K562 (cell line): ENCODE measurements around the gene PPT1. TPM values are rescaled to one million over a fixed set of nuclear protein-coding genes. Genes with fewer than 3 reads are reported as not detected.

ENCODE experiments used
- ASH1L ChIP-seq: fragments of 450-650 bp; IDR thresholded peaks from 2 replicates; pipeline ENCODE4 v1.6.1; 2018; ENCODE audit warnings: borderline replicate concordance, mild to moderate bottlenecking, low read depth; ENCODE audit not compliant: partially characterized antibody
- CREM ChIP-seq: IDR thresholded peaks from 2 replicates; pipeline ENCODE4 v1.6.1; 2014; ENCODE audit warnings: antibody characterized with exemption, low read depth
- DNMT1 ChIP-seq: fragments of 450-650 bp; IDR thresholded peaks from 2 replicates; pipeline ENCODE4 v1.6.1; 2016; ENCODE audit warnings: antibody characterized with exemption, mild to moderate bottlenecking
- EZH2 ChIP-seq: IDR thresholded peaks from 2 replicates; pipeline ENCODE4 v1.6.1; 2012; ENCODE audit warnings: low read depth, mild to moderate bottlenecking, inconsistent platforms, low read length, borderline replicate concordance
- MBD2 ChIP-seq: sonication (generic); IDR thresholded peaks from 2 replicates; pipeline ENCODE4 v1.6.1; 2016; ENCODE audit warnings: low read depth, borderline replicate concordance
- MCM2 ChIP-seq: fragments of 450-650 bp; IDR thresholded peaks from 2 replicates; pipeline ENCODE4 v1.6.1; 2017; ENCODE audit warnings: low read depth, mild to moderate bottlenecking
- MITF ChIP-seq: IDR thresholded peaks from 2 replicates; pipeline ENCODE4 v1.6.1; 2014; ENCODE audit warnings: antibody characterized with exemption
- MNT ChIP-seq, 2 experiments: fragments of 450-650 bp; conservative IDR thresholded peaks; 2 replicates each; pipeline ENCODE4 v1.6.1; 2017; ENCODE audit warnings: mild to moderate bottlenecking in 2 of 2, moderate library complexity in 2 of 2
- PKNOX1 ChIP-seq: fragments of 450-650 bp; IDR thresholded peaks from 2 replicates; pipeline ENCODE4 v1.6.1; 2016
- POLR2A ChIP-seq: fragments of 450-650 bp; conservative IDR thresholded peaks from 2 replicates; pipeline ENCODE4 v1.6.1; 2016
- PRPF4 ChIP-seq: fragments of 200-400 bp; formaldehyde crosslinking; IDR thresholded peaks from one replicate; pipeline ENCODE4 v1.6.1; 2017; ENCODE audit warnings: low read length, low read depth, mild to moderate bottlenecking; ENCODE audit not compliant: insufficient read depth, poor library complexity, severe bottlenecking
- RHOXF2B ChIP-seq: fragments of 250-450 bp; sonication (Bioruptor Pico); conservative IDR thresholded peaks from 2 replicates; pipeline ENCODE4 v1.5.1; 2021
- STAT5A ChIP-seq: IDR thresholded peaks from 2 replicates; pipeline ENCODE4 v1.6.1; 2012; ENCODE audit warnings: low read length, inconsistent platforms, borderline replicate concordance
- ZBTB17 ChIP-seq: fragments of 450-650 bp; formaldehyde crosslinking; IDR thresholded peaks from 2 replicates; pipeline ENCODE4 v1.4.0; 2020; ENCODE audit warnings: mild to moderate bottlenecking
- ZFX ChIP-seq: sonication (generic); formaldehyde crosslinking; IDR thresholded peaks from 2 replicates; pipeline ENCODE4 v1.8.0; 2022; ENCODE audit warnings: mild to moderate bottlenecking, missing genetic modification reagents, moderate library complexity
- ZMIZ1 ChIP-seq, 2 experiments: fragments of 150-350 bp in 1 of 2; IDR thresholded peaks; 2 replicates each; pipeline ENCODE4 v1.6.1; 2012 to 2016; ENCODE audit warnings: low read depth in 2 of 2, low read length in 2 of 2, mild to moderate bottlenecking in 1 of 2, moderate library complexity in 1 of 2
- ZNF324 ChIP-seq: fragments of 250-450 bp; sonication (Bioruptor Pico); IDR thresholded peaks from 2 replicates; pipeline ENCODE4 v1.4.0; 2020; ENCODE audit warnings: mild to moderate bottlenecking
- ZNF512 ChIP-seq: IDR thresholded peaks from 2 replicates; pipeline ENCODE4 v1.6.1; 2016; ENCODE audit warnings: missing genetic modification characterization, missing compliant biosample characterization
- polyA plus RNA-seq, 8 experiments: library from polyadenylated mRNA; depleted of rRNA in 4 of 8; stranded (reverse) in 5 of 8; unstranded in 3 of 8; fragments of >200 nt; fragmentation: Nextera tagmentation in 2 of 8; fragmentation: Illumina TruSeq in 1 of 8; extraction: Ambion mirVana in 2 of 8; extraction: Trizol in 1 of 8; gene quantifications; 2 replicates each; pipeline versions ENCODE4 v1.2.1 to v1.2.3, GENCODE V29; 2011 to 2014; ENCODE audit warnings: inconsistent platforms in 1 of 8, missing spikeins in 1 of 8
- total RNA-seq, 7 experiments: library from RNA; depleted of rRNA in 6 of 7; stranded (reverse); fragments of >200 nt in 6 of 7; fragmentation: Illumina TruSeq in 2 of 7; extraction: Trizol in 2 of 7; gene quantifications; 2 replicates each; pipeline versions ENCODE4 v1.2.1 to v1.2.3, GENCODE V29; 2011 to 2021; ENCODE audit warnings: low replicate concordance in 1 of 7

PPT1 gene
- total and polyA plus RNA-seq, 9 of the 15 experiments (the other 6 are each of a cell fraction or from before 2014, with no cell fraction given), result 72.2 to 285 (median 143) TPM

GRCh38 chr1:40057310-40058030 is 39.6 kb downstream of the PPT1 start (continued):
- TF ChIP-seq PRPF4 (no peak), RHOXF2B (CRISPR knock-in tag) (no peak), STAT5A (peak; percentile 93), MBD2 (peak; percentile 90), POLR2A (0 out of 2 replicates have a peak, but pooled peaks have one; percentile 22), ASH1L (no peak), ZBTB17 (CRISPR knock-in tag) (peak; percentile 62), ZNF512 (tag) (no peak), ZFX (CRISPR knock-in tag) (peak; percentile 51; the same call in 1 of the 2 replicates), MCM2 (no peak), CREM (peak; percentile 87), MITF (peak; percentile 63; the same call in 1 of the 2 replicates), DNMT1 (no peak), PKNOX1 (peak; percentile 88), MNT (conservative IDR thresholded peaks at IDR 0.05) (peak; percentile 72 to 80), ZMIZ1 (IDR thresholded peaks at IDR 0.05; ENCODE audit: low read depth in 2 of 2, low read length in 2 of 2) (peak in 1 of 2 experiments; percentile 97; a peak in 2 of 4 replicates), EZH2 (no peak; the same call in 1 of the 2 replicates), ZNF324 (CRISPR knock-in tag) (peak; percentile 44; the same call in 1 of the 2 replicates)
